ENCODE measurements around the gene MAPK14. TPM values are rescaled to one million over a fixed set of nuclear protein-coding genes. Genes with fewer than 3 reads are reported as not detected.

The MAPK14 gene
- total RNA-seq, 1 experiment from 2014 or later = 56.8 TPM

DNA sequence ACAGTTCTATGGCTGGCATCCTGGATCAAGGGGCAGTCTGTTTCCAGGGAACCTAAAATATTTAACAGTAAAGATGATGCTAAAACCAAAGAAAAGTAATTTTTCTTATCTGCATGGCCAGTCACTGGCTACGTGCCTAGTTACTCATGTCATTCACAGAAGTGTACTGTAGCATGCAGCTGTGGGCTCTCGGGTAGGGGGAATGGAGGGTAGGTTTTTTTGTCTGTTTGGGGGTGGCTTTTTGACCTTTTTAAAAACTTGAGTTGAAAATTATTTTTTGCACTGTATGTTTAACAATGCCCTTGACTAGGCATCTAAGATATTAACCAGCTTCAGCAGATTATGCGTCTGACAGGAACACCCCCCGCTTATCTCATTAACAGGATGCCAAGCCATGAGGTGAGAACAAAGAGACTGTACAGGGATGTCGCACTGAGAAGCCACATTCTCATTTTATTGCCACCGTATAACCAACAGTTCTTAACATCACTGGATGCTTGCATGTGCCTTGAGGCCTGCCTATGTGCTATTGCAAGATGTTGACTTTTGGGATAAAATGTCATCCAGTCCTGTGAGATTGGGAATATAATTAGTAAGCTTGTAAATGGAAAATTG lies 72.4 kb downstream of the MAPK14 start:
- Histone ChIP-seq H3K27me3 (ENCODE audit: low read length) (no peaks in the 10 kb centered on the region), H2AFZ (ENCODE audit: low read length) (no peak overlapping the region), H3K79me2 (ENCODE audit: low read length) (no peaks in the 10 kb centered on the region), H3K4me2 (ENCODE audit: low read length) (no peak overlapping the region), H3K36me3 (ENCODE audit: low read depth, low read length) (peaks cover 24% of the 10 kb centered on the region; the same call in 1 of the 2 replicates), H3K4me3 (ENCODE audit: low read length) (no peak overlapping the region), H3K9ac (ENCODE audit: low read length) (no peak overlapping the region), H3K9me3 (ENCODE audit: low read length) (no peaks in the 10 kb centered on the region), H3K9me2 (replicated peaks; ENCODE audit: low read length) (no peaks in the 10 kb centered on the region), H4K20me1 (ENCODE audit: low read length) (no peaks in the 10 kb centered on the region), H3F3A (ENCODE audit: low read length, unreplicated experiment) (no peaks in the 10 kb centered on the region), H3K27ac (ENCODE audit: low read length) (no peak overlapping the region), H3K4me1 (ENCODE audit: insufficient read depth, low read length) (peaks cover 2% of the 10 kb centered on the region)
- intact Hi-C loops (cut with micrococcal nuclease) = no loop called here
- no TSS peak for BruUV-seq (replicated peaks)
- DNase-seq = no peak
- CTCF ChIA-PET = no interaction called here
- no peak for TF ChIP-seq EZH2phosphoT487 (IDR thresholded peaks at IDR 0.05; ENCODE audit: borderline replicate concordance, low read length)
- TF ChIP-seq EZH2 (IDR thresholded peaks at IDR 0.05; ENCODE audit: low read length, unreplicated experiment) = no peak
- TF ChIP-seq, protein P1, sequence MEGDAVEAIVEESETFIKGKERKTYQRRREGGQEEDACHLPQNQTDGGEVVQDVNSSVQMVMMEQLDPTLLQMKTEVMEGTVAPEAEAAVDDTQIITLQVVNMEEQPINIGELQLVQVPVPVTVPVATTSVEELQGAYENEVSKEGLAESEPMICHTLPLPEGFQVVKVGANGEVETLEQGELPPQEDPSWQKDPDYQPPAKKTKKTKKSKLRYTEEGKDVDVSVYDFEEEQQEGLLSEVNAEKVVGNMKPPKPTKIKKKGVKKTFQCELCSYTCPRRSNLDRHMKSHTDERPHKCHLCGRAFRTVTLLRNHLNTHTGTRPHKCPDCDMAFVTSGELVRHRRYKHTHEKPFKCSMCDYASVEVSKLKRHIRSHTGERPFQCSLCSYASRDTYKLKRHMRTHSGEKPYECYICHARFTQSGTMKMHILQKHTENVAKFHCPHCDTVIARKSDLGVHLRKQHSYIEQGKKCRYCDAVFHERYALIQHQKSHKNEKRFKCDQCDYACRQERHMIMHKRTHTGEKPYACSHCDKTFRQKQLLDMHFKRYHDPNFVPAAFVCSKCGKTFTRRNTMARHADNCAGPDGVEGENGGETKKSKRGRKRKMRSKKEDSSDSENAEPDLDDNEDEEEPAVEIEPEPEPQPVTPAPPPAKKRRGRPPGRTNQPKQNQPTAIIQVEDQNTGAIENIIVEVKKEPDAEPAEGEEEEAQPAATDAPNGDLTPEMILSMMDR (conservative IDR thresholded peaks at IDR 0.05; ENCODE audit: low read depth, low read length) = no peak
- POLR2A ChIA-PET (ENCODE audit: unreplicated experiment) = no interaction called here
- no peak for ATAC-seq

DNA sequence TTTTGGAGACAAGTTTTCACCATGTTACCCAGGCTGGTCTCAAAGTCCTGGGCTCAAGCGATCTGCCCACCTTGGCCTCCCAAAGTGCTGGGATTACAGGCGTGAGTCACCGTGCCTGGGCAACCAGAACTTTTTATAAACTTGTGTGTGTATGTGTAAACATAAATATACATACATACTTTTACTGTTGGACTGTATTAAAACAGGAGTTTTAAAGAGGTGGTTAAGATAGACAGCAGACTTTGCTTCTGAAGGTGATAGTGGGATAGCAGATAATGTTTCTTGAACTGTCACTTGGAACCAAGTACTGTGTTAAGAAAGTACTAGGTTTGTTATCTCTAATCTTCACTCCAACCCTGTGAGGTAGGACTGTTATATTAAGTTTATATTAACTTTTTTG lies 74.1 kb downstream of the MAPK14 start:
- no peak for DNase-seq
- no TSS peak for BruUV-seq (replicated peaks)
- no peaks in the 10 kb centered on the region for H4K20me1 ChIP-seq (ENCODE audit: low read length)

DNA sequence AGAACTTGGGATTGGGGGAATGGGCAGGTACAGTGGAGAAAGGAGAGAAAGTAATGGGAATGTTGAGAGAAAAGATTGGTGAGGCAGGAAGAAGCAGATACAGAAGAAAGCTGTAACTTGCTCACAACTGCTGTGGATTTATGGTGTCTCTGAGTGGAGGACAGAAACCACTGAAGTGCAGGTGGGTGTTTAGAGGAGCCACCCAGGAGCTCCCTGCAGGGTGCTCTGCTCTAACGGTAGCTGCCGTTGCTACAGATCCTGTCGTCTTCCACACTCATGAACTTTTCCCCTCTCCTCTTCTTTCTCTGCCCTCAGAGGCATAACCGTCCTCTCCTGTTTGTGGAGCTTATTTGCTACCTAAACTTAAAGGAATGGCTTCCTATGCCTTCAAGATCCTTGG lies 75.2 kb downstream of the MAPK14 start:
- Histone ChIP-seq H2AFZ (ENCODE audit: low read length) (no peak overlapping the region), H3K4me1 (ENCODE audit: insufficient read depth, low read length) (no peaks in the 10 kb centered on the region), H3K27ac (ENCODE audit: low read length) (no peak overlapping the region), H3K27me3 (ENCODE audit: low read length) (no peaks in the 10 kb centered on the region), H3K4me2 (ENCODE audit: low read length) (no peak overlapping the region), H3K36me3 (ENCODE audit: low read depth, low read length) (peaks cover 18% of the 10 kb centered on the region), H3K9me3 (ENCODE audit: low read length) (no peaks in the 10 kb centered on the region), H3F3A (ENCODE audit: low read length, unreplicated experiment) (no peaks in the 10 kb centered on the region), H3K9ac (ENCODE audit: low read length) (no peak overlapping the region), H3K79me2 (ENCODE audit: low read length) (no peaks in the 10 kb centered on the region), H4K20me1 (ENCODE audit: low read length) (no peaks in the 10 kb centered on the region), H3K4me3 (ENCODE audit: low read length) (no peak overlapping the region), H3K9me2 (replicated peaks; ENCODE audit: low read length) (no peaks in the 10 kb centered on the region)
- TF ChIP-seq EZH2 (IDR thresholded peaks at IDR 0.05; ENCODE audit: low read length, unreplicated experiment) = no peak
- TF ChIP-seq, protein P1 (conservative IDR thresholded peaks at IDR 0.05; ENCODE audit: low read depth, low read length) = no peak
- no peak for TF ChIP-seq EZH2phosphoT487 (IDR thresholded peaks at IDR 0.05; ENCODE audit: borderline replicate concordance, low read length)
- intact Hi-C loops (cut with micrococcal nuclease) = no loop called here
- DNase-seq (no peak), ATAC-seq (no peak)
- BruUV-seq (replicated peaks) = no TSS peak
- POLR2A ChIA-PET (ENCODE audit: unreplicated experiment) = no interaction called here
- CTCF ChIA-PET = no interaction called here

More for the DNA sequence above, 74.1 kb downstream of the MAPK14 start:
- Histone ChIP-seq H3K4me3 (ENCODE audit: low read length) (no peak overlapping the region), H3F3A (ENCODE audit: low read length, unreplicated experiment) (no peaks in the 10 kb centered on the region), H3K9ac (ENCODE audit: low read length) (no peak overlapping the region), H3K4me1 (ENCODE audit: insufficient read depth, low read length) (no peaks in the 10 kb centered on the region), H2AFZ (ENCODE audit: low read length) (no peak overlapping the region), H3K36me3 (ENCODE audit: low read depth, low read length) (peaks cover 14% of the 10 kb centered on the region; the same call in 1 of the 2 replicates), H3K4me2 (ENCODE audit: low read length) (no peak overlapping the region), H3K27me3 (ENCODE audit: low read length) (no peaks in the 10 kb centered on the region), H3K9me2 (replicated peaks; ENCODE audit: low read length) (no peaks in the 10 kb centered on the region), H3K79me2 (ENCODE audit: low read length) (no peaks in the 10 kb centered on the region), H3K9me3 (ENCODE audit: low read length) (no peaks in the 10 kb centered on the region), H3K27ac (ENCODE audit: low read length) (no peak overlapping the region)
- intact Hi-C loops (cut with micrococcal nuclease) = no loop called here
- TF ChIP-seq EZH2phosphoT487 (IDR thresholded peaks at IDR 0.05; ENCODE audit: borderline replicate concordance, low read length) (no peak), EZH2 (IDR thresholded peaks at IDR 0.05; ENCODE audit: low read length, unreplicated experiment) (no peak)
- TF ChIP-seq, protein P1 (conservative IDR thresholded peaks at IDR 0.05; ENCODE audit: low read depth, low read length) = no peak
- POLR2A ChIA-PET (ENCODE audit: unreplicated experiment) = no interaction called here
- CTCF ChIA-PET = no interaction called here
- ATAC-seq = no peak

All from PC-3 (cell line).